Gastroesophageal sphincter (tissue), 4 donors: ENCODE results near the gene COMMD7. TPM values are rescaled to one million over a fixed set of nuclear protein-coding genes. Genes with fewer than 3 reads are reported as not detected.
"Not testable (repeated sequence)": the region's sequence is repeated elsewhere in the genome, so short reads cannot be mapped to it uniquely, and the experiment has no call there.

ENCODE experiments used
- ATAC-seq: fragments of 150-250 bp; one replicate; pipeline ENCODE4 v1.9.1; 2016; ENCODE audit warnings: mild to moderate bottlenecking, moderate library complexity
- H3K27ac ChIP-seq, 4 donors: fragments of 200-600 bp; sonication (generic) in 3 of 4; 1 replicate in 3 of 4; 2 replicates in 1 of 4; pipeline ENCODE4 v1.5.1; 2016 to 2019
- H3K27me3 ChIP-seq: fragments of 200-600 bp; sonication (generic); one replicate; pipeline ENCODE4 v1.5.1; 2019
- H3K36me3 ChIP-seq, 2 donors: fragments of 200-600 bp; sonication (generic); one replicate each; pipeline ENCODE4 v1.5.1; 2019; ENCODE audit warnings: control low read depth in 1 of 2
- H3K4me1 ChIP-seq, 3 donors: fragments of 200-600 bp; sonication (generic); 1 replicate in 2 of 3; 2 replicates in 1 of 3; pipeline ENCODE4 v1.5.1; 2016 to 2019; ENCODE audit warnings: control low read depth in 2 of 3
- H3K4me3 ChIP-seq, 2 donors: fragments of 200-600 bp; sonication (generic); one replicate each; pipeline ENCODE4 v1.5.1; 2019; ENCODE audit warnings: mild to moderate bottlenecking in 1 of 2, moderate library complexity in 1 of 2
- H3K9me3 ChIP-seq, 3 donors: fragments of 200-600 bp; sonication (generic); one replicate each; pipeline ENCODE4 v1.5.1; 2017 to 2019; ENCODE audit warnings: control low read depth in 2 of 3
- CTCF ChIP-seq, 4 experiments: fragments of 200-600 bp in 2 of 4; fragments of 450-650 bp in 2 of 4; sonication (generic) in 1 of 4; IDR thresholded peaks; one replicate each; pipeline ENCODE4 v1.5.1; 2017 to 2019; ENCODE audit warnings: antibody characterized with exemption in 4 of 4, mild to moderate bottlenecking in 2 of 4, moderate library complexity in 2 of 4
- EP300 ChIP-seq: sonication (generic); formaldehyde crosslinking; IDR thresholded peaks from one replicate; pipeline ENCODE4 v1.6.1; 2017; ENCODE audit warnings: antibody characterized with exemption, mild to moderate bottlenecking
- POLR2A ChIP-seq, 2 donors: fragments of 450-650 bp; IDR thresholded peaks; one replicate each; pipeline ENCODE4 v1.6.1; 2017; ENCODE audit warnings: antibody characterized with exemption in 2 of 2, mild to moderate bottlenecking in 2 of 2, moderate library complexity in 1 of 2
- POLR2AphosphoS5 ChIP-seq: sonication (generic); formaldehyde crosslinking; IDR thresholded peaks from one replicate; pipeline ENCODE4 v1.6.1; 2017; ENCODE audit warnings: antibody characterized with exemption
- WGBS, 2 donors: methylation state at CpG; one replicate each; pipeline ENCODE4 v1.1.5; 2018; ENCODE audit warnings: low coverage in 1 of 2; 5-methylcytosine and 5-hydroxymethylcytosine counted together
- total RNA-seq, 4 donors: library from RNA; depleted of rRNA; stranded (reverse); fragments of >200 nt; gene quantifications; one replicate each; pipeline ENCODE4 v1.1.0, GENCODE V29; 2016

The COMMD7 gene
- total RNA-seq, 4 donors from 2014 or later: 25.0 to 33.2 (median 30.7) TPM

GRCh38 chr20:32742322-32743236, 688 bp downstream of the COMMD7 start:
- ATAC-seq: no peak
- 4 to 17% methylated on average over 10 to 15 of the region's 25 CpGs for WGBS, 2 donors
- Histone ChIP-seq H3K9me3 (no peaks in the 10 kb centered on the region), H3K4me3 (peak overlapping the region; percentile 83 to 90), H3K36me3 (no peaks in the 10 kb centered on the region), H3K27ac (peak overlapping the region; percentile 62 to 90 (median 88)), H3K27me3 (no peaks in the 10 kb centered on the region), H3K4me1 (peaks cover 0 to 34% (median 7%) of the 10 kb centered on the region in 3 donors)
- TF ChIP-seq CTCF (IDR thresholded peaks at IDR 0.05) (no peak), POLR2A (IDR thresholded peaks at IDR 0.05) (no peak)

GRCh38 chr20:32741151-32741550, 2.1 kb downstream of the COMMD7 start:
- no peak for ATAC-seq
- Histone ChIP-seq H3K36me3 (peaks cover 0 to 9% of the 10 kb centered on the region in 2 donors), H3K4me1 (peaks cover 0 to 37% (median 7%) of the 10 kb centered on the region in 3 donors), H3K27ac (no peak overlapping the region), H3K27me3 (no peaks in the 10 kb centered on the region), H3K4me3 (no peak overlapping the region), H3K9me3 (no peaks in the 10 kb centered on the region)
- TF ChIP-seq EP300 (no peak), POLR2A (IDR thresholded peaks at IDR 0.05) (no peak), POLR2AphosphoS5 (no peak), CTCF (IDR thresholded peaks at IDR 0.05) (no peak)
- WGBS, 2 donors: 95 to 97% methylated on average over 4 to 5 of the region's 5 CpGs

- Histone ChIP-seq H3K4me3 (no peak overlapping the region), H3K4me1 (peaks cover 0 to 24% (median 4%) of the 10 kb centered on the region in 3 donors), H3K36me3 (peaks cover 0 to 23% of the 10 kb centered on the region in 2 donors), H3K27me3 (no peaks in the 10 kb centered on the region), H3K27ac (peak overlapping the region in 2 of 4 donors; percentile 14 to 15), H3K9me3 (no peaks in the 10 kb centered on the region)
- 31 to 52% methylated on average over 3 to 6 of the region's 7 CpGs for WGBS, 2 donors
- ATAC-seq: no peak
- TF ChIP-seq POLR2A (IDR thresholded peaks at IDR 0.05) (no peak), POLR2AphosphoS5 (no peak), EP300 (no peak), CTCF (IDR thresholded peaks at IDR 0.05) (no peak)
These were observed 5.7 kb downstream of the COMMD7 start for GRCh38 chr20:32737371-32738223.

- TF ChIP-seq POLR2AphosphoS5: no peak
- no peak for TF ChIP-seq POLR2A (IDR thresholded peaks at IDR 0.05)
- no peak for TF ChIP-seq CTCF (IDR thresholded peaks at IDR 0.05)
- no peak for TF ChIP-seq EP300
- WGBS, 2 donors: 82 to 89% methylated on average over 4 of the region's 4 CpGs
- Histone ChIP-seq H3K36me3 (peaks cover 0 to 56% of the 10 kb centered on the region in 2 donors), H3K27ac (no peak overlapping the region), H3K9me3 (no peaks in the 10 kb centered on the region), H3K27me3 (no peaks in the 10 kb centered on the region), H3K4me1 (peaks cover 0 to 24% (median 0%) of the 10 kb centered on the region in 3 donors), H3K4me3 (no peak overlapping the region)
- no peak for ATAC-seq
These were observed 11.4 kb downstream of the COMMD7 start for GRCh38 chr20:32731882-32732266.

- H3K9me3 ChIP-seq, H3K4me3 ChIP-seq, ATAC-seq, H3K27ac ChIP-seq, H3K27me3 ChIP-seq: not testable (repeated sequence)
- WGBS, 2 donors: 88 to 100% methylated on average over 1 to 2 of the region's 5 CpGs
- Histone ChIP-seq H3K36me3 (peaks cover 0 to 63% of the 10 kb centered on the region in 2 donors), H3K4me1 (peaks cover 0 to 24% (median 0%) of the 10 kb centered on the region in 3 donors)
These were observed 13.9 kb downstream of the COMMD7 start for GRCh38 chr20:32729334-32729733.

- peaks cover 0 to 60% of the 10 kb centered on the region in 2 donors for H3K36me3 ChIP-seq
- not testable (repeated sequence) for H3K27ac ChIP-seq
These were observed 14.8 kb downstream of the COMMD7 start for GRCh38 chr20:32728435-32728834.

More at GRCh38 chr20:32728435-32728834, 14.8 kb downstream of the COMMD7 start:
- H3K4me1 ChIP-seq: peaks cover 0 to 24% (median 0%) of the 10 kb centered on the region in 3 donors
- H3K4me3 ChIP-seq, H3K27me3 ChIP-seq, ATAC-seq, H3K9me3 ChIP-seq: not testable (repeated sequence)
- WGBS, 2 donors: 80 to 81% methylated on average over 5 to 6 of the region's 6 CpGs
